GM18498 (cell line): ENCODE results near the gene PAPLN.

Source experiments
- ATAC-seq: cut with Tn5 transposase; IDR thresholded peaks from one replicate; pipeline ENCODE4 v1.9.1; 2021; ENCODE audit warnings: mild to moderate bottlenecking, moderate library complexity; ENCODE audit not compliant: unreplicated experiment

PAPLN gene

GRCh38 chr14:73245480-73246325 is 8.4 kb downstream of the PAPLN start:
- ATAC-seq, result peak; percentile 51

DNA sequence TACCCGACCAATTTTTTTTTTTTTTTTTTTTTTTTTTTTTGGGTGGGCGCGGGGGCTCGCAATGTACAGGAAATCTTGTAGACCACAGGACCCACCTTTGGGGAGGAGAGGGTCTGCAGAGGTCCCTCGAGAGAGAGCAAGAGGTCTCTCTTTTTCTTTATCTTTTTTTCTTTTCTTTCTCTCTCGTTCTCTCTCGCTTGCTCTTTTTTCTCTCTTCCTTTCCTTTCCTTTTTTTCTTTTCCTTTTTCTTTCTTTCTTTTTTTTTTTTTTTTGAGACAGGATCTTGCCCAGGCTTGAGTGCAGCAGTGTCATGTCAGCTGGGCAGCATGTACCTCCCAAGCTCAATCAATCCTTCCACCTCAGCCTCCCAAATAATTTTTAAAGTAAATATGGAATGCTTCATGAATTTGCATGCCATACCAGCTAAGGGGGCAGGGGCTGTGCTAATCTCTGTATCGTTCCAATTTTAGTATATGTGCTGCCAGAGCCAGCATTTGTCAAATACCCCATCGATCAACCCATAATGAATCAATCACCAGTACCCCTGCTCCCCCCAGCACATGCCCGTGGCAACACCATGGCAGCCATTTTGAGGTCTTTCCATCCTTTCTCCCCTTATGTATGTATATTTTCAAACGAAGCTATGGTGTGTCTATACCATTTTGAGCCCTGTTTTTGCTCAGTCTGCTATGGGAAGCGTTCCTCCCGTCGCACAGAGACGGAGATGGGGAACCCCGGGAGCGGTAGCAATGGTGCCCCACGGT is 9.3 kb downstream of the PAPLN start:
- ATAC-seq, result no peak

GRCh38 chr14:73248108-73248868 is 11.0 kb downstream of the PAPLN start:
- peak; percentile 44 for ATAC-seq

DNA sequence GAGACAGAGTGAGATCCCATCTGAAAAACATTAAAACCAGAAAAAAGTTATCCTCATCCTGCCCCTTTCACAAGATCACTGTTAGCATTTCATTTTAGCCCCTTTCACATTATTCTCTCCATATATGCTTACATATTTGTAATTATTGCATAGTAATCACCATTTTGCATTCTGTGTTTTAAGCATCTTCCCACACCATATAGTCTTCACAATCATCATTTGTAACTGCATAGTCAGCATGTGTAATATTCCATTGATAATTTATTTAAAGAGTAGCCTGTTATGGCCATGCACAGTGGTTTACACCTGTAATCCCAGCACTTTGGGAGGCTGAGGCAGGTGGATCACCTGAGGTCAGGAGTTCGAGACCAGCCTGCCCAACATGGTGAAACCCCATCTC is 11.8 kb downstream of the PAPLN start:
- ATAC-seq, result no peak

DNA sequence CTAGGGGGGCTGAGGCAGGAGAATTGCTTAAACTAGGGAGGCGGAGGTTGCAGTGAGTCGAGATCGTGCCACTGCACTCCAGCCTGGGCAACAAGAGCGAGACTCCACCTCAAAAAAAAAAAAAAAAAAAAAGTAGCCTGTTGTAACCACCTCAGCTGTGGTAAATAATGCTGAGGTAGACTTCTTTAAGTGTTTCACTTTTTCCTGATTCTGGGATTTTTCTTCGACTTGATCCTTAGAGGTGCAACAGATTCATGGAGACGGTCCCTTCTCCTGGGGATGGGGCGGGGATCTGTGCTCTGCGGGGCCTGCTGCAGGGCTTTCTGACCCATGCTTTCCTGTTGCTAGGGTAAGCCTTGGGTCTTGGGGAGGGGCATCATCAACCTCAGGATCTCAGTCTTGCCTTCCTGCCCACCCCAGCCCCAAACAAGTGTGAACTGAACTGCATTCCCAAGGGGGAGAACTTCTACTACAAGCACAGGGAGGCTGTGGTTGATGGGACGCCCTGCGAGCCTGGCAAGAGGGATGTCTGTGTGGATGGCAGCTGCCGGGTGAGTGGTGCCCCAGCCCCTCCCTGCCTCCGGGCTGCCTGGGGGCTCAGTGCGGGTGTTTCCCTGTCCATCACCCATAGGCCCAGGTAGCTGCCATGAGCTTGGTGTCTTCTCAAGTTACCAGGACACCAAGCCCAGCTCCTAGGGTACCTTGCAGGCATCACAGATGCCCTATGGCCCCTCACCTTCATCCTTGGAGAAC is 12.4 kb downstream of the PAPLN start:
- ATAC-seq, result no peak

GRCh38 chr14:73250317-73250713 is 13.0 kb downstream of the PAPLN start:
- no peak for ATAC-seq

GRCh38 chr14:73250781-73251500 is 13.6 kb downstream of the PAPLN start:
- ATAC-seq, result no peak

DNA sequence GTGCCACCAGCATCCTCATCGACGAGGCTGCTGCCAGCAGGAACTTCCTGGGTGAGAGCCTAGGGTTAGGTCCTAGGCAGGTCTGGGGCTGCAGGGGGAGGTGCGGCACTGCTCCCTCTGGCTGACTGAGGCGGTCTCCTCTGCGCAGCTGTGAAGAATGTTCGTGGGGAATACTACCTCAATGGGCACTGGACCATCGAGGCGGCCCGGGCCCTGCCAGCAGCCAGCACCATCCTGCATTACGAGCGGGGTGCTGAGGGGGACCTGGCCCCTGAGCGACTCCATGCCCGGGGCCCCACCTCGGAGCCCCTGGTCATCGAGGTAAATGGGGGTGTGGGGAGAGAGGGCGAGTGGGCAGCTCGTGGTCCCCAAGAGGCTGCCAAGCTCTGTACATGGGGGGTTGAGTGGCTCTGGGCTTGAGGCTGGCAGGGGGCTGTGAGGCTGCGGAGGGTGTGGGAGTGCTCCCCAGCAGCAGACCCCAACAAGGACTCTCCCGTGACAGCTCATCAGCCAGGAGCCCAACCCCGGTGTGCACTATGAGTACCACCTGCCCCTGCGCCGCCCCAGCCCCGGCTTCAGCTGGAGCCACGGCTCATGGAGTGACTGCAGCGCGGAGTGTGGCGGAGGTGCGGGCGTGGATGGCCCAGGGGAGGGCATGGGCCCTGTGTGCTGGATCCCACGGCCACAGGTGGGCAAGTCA is 14.4 kb downstream of the PAPLN start:
- ATAC-seq, result no peak

DNA sequence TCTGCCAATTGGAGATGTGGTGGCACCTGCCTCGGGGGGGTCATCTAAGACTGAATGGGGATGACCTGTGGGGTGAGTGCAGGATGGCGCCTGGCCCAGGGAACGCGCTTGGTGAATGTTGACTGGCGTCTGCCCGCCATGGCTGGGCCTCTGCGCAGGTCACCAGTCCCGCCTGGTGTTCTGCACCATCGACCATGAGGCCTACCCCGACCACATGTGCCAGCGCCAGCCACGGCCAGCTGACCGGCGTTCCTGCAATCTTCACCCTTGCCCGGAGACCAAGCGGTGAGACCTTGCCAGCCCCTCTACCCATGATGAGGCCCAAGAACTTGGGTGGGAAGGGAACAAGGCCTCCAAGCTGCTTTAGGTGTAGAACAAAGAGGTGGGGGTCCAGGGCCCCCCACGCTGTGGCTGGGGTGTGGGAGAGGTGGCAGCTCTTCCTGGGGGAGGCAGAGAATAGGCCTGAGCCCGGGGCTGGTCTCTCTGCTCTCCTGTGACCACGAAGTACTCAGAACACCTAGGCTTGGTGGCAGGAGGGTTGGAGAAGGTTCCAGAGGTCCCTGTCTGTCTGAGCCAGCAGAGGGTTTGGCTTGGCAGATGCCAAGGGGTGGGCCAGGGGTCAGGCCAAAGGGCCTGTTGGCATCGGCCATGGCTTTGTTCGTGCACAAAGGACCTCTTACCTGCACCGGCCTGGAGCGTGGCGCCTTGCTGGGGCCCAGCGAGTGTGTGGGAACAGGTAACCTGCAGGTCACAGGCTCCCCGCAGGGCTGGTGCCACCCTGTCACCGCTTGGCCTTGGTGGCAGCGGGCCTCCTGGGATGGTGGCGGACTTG is 15.4 kb downstream of the PAPLN start:
- ATAC-seq, result no peak

DNA sequence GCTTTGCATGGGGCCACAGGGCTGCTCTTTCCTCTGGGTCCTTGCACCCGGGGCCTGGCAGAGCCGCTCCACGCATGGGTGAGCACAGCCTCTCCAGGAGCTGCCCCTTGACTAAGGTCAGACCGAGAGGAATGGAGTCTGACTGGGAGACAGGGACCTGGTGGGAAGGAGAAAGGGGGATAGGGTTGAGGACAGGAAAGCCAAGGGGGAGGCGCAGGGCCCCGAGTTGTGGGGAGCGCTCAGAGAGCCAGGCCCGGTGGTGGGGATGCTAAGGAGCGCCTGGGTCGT is 16.0 kb downstream of the PAPLN start:
- no peak for ATAC-seq

DNA sequence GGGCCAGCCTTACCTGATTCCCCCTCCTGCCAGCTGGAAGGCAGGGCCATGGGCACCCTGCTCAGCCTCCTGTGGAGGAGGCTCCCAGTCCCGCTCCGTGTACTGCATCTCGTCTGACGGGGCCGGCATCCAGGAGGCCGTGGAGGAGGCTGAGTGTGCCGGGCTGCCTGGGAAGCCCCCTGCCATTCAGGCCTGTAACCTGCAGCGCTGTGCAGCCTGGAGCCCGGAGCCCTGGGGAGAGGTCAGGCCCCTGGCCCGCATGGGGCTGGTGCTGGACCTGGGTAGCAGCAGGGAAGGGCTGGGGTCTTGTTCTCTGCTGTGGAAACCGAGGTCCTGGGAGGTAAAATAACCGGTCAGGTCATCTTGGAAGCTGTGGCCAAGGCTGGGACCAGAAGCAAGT is 16.4 kb downstream of the PAPLN start:
- ATAC-seq, result no peak

DNA sequence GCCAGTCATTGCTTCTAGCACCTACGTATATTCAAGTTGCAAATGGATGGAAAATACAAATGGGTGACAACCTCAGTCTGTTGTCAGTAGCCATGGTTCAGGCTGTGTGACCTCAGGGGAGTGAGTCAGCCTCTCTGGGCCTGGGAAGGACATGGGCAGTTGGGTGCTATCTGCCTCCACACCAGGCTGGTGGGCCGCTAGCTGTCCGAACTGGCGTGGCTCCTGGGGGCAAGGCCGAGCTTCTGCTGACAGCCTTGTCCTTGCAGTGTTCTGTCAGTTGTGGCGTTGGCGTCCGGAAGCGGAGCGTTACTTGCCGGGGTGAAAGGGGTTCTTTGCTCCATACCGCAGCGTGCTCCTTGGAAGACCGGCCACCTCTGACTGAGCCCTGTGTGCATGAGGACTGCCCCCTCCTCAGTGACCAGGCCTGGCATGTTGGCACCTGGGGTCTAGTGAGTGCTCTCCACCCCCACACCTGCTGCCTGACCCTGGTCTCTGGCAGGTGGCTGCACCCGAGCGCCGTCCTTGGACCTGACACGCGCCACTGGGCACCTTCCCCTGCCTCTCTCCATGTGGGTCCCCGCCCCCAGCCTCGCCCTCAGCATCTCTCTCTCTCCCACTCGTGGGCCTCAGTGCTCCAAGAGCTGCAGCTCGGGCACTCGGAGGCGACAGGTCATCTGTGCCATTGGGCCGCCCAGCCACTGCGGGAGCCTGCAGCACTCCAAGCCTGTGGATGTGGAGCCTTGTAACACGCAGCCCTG is 17.1 kb downstream of the PAPLN start:
- no peak for ATAC-seq

DNA sequence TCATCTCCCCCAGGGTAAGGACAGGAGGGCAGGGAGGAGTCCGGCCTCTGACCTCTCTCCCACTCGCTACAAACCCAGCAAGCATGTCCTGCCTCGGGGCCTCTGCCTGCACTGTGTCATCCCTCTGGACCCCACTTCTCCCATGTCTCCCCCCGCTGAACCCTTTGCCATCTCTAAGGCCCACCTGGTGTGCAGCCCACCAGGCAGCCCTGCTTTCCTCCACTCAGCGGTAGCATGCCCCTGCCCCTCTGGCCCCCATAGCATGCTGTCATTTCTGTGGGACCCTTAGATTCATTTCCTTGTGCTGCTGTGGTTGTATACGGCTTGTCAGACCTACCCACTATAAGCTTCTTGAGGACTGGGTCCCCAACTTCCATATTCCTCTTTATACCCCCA is 17.7 kb downstream of the PAPLN start:
- ATAC-seq, result no peak

DNA sequence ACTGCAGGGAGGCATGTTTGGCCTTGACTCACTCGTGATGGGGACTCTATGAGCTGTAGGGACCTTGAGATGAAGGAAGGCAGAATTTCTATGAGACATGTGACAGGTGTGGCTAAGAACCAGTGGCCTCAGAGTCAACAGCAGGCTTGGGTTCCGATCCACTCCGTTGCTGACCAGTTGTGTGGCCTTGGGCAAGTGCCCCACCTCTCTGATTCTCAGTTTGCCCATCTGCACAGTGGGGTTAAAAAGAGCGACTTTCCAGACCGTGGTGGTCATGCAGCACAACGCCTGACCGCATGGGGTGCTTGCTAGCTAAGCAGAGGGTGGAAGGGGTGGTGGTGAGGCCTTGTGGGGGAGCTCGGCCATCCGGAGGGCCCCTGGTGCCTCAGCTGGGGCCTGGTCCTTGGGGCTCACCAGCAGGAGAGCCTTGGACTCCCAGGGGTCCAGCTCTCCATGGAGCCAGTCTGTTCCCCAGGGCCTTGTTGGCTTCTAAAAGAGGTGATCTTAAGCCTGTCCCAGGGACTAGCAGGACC is 18.5 kb downstream of the PAPLN start:
- ATAC-seq, result no peak

DNA sequence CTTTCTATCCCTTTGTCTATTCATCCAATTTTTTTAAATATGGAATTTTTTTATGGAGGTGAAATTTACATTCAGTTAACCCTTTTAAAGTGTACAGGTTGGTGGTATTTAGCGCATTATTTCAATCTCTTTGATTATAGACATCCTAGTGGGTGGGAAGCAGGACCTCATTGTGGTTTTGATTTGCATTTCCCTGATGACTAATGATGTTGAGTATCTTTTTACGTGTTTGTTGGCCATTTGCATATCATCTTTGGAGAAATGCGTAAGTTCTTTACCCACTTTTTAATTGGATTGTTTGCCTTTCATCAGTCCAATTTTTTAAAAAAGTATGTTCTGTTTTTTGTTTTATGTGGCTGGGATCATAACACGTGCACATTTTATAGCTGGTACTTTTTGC is 20.8 kb downstream of the PAPLN start:
- ATAC-seq, result no peak

- no peak for ATAC-seq
These were observed 21.7 kb downstream of the PAPLN start for GRCh38 chr14:73258845-73259611.

DNA sequence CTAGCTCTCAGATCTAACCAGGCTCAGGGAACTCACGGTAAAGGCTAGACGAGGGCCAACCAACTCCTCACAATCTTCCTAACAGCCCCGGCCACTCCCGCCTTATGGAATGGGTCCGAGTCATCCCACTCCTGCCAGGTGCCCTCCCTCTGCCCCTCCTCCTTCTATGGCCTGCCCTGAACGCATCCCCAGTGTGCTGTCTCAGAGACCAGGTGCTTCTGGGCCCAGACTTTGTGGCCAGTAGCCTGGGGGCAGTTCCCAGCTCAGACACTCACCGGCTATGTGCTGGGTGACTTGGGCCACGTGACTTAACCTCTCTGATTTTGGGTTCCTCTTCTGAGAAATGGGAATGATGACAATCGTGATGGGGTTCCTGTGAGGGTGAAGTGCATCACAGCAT is 22.5 kb downstream of the PAPLN start:
- no peak for ATAC-seq
